ENCODE data around the gene CTU1.

The CTU1 gene

DNA sequence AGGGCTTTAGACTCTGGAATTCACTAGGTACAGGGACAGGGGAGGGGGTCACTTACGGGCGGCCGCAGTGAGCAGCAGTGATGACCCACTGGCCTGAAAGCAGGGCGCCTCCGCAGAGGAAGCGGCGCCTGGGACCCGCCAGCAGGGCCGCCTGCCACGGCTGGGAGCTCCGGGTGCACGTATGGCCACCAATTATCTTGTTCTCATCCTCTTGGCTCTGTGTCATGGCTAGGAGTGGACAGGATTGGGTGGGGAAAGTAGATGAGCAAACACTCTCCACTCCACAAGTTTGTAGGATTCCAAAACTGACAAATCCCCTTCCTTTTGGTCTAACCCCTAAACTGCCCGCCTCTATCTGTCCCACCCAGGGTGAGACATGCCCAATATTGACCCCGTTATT, 26.7 kb downstream of the CTU1 start:
- no peak for DNase-seq

DNA sequence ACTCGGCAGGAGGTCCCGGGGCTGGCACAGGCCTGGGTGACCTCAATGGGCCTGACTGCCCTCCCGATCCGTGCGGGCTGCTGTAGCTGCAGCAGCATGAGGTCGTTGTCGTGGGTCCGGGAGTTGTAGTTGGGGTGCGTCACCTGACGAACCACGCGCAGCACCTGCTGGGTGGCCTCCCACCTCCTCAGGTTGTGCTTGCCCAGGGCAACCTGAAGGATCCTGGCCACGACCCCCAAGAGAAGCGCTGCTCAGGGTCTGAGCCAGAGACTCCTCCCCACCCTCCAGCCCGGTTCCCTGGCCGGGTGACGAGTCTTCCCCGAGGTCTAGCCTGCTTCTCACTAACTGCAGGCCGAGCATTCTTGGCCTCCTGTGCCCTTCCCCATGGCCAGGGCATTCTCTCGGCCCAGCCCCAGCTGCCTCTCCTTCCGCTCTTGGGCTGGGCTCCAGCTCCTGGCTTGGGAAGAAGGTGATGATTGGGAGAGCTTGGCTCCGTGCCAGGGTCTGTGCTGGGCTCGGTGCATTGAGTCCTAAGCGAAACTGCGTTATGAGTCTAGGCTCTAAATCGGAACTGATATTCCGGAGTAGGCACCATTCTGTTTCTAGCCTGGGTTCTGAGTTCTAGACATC, 28.6 kb downstream of the CTU1 start:
- no peak for DNase-seq

DNA sequence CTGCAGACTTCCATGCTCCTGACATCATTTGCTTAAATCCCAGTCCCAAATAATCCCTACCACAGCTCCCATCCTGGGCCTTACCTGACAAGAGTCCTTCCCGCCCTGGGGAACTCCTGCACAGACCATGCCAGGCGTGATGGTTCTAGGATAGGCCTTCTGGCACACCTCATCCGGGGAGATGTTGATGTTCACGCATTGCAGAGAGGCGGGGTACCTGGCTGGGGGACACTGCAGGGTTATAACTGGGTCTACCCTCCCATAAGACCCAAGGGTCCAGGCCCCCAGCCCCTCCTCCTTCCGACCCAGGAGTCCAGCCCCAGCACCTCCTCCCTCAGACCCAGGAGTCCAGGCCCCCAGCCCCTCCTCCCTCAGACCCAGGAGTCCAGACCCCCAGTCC, 29.5 kb downstream of the CTU1 start:
- DNase-seq, result no peak

DNA sequence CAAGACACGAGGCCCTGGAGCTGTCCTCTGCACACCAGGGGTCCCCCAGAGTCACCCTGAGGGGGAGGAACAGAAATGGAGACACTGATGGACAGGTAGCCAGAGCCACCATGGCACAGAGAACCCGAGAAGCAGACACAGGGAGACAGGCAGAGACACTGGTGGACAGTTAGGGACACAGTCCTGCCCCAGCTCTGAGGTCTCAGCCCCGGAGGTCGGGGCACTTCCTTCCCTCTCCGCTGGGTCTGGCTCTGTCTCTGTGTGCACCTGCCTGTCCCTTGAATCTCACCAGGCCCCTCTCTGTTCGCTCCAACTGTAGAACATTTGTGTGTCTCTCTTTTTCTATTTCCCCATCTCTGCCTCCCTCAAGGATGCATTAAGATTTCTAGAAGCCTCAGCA, 30.1 kb downstream of the CTU1 start:
- no peak for DNase-seq

DNA sequence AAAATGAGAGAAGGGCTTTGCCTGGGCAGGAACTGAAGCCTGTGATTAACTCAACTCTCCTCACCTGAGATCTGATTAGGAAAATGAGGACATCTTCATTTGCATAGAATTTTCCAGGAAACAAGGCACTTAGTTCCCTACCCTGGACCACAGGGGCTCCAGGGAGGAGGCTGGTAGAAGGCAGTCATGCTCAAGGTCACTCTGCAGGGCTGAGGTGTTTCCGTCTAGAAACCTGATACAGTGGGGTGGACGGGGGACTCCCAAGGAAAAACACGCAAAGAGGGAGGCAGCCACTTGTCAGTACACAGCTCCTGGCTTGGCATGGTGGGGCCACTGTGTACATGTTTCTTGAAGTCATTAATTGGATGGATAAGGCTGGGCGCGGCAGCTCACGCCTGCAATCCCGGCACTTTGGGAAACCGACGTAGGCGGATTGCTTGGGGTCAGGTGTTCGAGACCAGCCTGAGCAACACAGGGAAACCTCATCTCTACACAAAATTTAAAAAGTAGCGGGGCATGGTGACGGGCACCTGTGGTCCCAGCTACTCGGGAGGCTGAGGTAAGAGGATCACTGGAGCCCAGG, 31.5 kb downstream of the CTU1 start:
- no peak for DNase-seq

DNA sequence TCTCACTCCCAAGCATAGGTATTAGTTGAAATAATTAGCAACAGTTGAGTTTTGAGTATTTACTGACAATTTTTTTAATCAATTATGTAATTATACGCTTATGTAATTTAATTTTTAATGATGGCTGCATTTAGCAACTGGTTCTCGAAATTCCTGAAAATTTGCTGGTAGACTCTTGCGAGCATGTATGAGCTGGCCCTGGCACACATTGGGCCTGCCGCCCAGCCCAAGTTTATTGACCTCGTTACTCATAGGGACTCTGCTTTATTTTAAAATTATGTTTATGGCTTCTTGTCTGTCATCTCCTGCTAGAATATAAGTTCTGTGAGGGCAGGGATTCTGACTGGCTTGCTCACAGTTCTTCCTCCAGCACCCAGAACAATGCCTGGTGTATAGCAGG, 32.2 kb downstream of the CTU1 start:
- no peak for DNase-seq

DNA sequence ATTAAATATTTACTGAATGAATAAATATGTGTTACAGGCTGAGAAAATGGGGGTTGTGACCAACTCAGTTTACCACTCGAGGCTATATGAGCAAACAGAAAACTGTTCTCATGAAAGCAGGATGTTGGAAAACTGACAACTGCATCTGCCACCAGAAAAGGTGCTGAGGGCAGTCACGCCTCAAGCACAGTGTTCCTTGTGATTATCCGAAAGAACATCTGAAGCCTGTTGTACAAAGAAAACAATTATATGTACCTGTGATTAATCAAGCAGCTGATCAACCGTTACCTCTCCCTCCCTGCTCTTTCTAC, 37.2 kb downstream of the CTU1 start:
- DNase-seq, result no peak

DNA sequence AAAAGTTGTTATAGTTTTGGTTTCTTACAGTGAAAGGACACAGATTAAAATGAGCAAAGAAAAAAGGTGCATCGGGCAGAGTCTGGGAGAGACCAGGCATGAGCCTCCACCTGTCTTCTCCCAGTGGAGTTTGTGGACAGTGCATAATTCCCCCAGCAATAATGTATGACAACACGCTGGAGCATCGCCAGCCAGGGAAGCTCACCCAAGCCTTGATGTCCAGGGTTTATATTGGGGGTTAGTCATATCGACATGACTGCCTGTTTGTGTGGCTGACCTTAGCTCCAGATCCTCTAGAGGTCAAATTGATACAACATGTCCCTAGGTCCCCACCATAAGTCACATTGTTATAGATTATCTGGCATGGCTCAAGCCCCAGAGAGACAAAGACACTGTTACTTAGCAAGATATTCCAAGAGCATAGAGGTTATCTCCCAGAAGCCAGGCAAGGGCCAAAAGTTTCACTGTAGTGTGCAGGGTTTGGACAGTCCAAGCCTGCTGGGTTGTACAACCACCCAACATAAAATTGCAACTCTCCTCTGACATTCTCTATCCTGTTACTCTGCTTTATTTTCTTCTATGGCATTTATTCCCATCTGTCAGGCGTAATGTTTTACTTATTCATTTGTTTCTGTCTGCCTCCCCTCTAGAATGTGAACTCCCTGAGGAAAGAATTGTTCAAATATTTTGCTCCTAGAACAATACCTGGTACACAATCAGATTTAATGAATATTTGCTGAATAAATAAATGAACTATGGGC, 37.7 kb downstream of the CTU1 start:
- DNase-seq, result no peak

DNA sequence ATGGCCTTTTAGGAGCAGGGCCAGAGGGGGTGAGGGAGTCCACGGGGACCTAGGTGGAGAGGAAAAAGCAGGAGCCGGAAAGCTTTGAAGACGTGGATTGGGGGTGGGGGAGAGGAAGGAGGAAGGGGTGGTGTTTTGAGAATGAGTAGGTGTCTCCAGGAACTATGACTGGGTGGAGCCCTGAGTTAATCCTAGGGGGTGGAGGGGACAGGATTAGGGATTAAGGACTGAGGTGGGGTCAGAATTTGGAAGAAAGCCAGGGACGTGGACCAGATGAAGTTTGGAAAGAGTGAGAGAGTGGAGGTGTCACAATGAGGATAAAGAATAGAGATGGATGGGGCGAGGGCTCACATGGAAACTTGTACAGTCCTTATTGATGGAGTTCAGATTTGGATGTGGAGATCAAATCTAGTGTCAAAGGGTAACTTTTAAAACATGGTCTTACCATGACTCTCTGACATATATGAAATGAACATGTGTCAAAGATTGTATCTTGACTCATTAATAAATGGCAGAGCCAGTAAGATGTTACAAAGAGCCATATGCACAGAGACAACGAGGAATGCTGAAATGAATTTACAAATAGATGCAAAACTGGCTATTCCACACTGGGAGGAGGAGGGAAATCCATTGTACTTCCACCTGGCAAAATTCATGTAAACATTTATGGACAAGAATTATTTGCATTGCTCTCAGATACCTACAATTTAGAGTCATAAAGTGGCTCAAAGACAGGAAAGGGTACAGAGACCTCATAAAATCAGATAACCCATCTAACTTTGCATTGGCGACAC, 41.6 kb downstream of the CTU1 start:
- DNase-seq, result no peak

DNA sequence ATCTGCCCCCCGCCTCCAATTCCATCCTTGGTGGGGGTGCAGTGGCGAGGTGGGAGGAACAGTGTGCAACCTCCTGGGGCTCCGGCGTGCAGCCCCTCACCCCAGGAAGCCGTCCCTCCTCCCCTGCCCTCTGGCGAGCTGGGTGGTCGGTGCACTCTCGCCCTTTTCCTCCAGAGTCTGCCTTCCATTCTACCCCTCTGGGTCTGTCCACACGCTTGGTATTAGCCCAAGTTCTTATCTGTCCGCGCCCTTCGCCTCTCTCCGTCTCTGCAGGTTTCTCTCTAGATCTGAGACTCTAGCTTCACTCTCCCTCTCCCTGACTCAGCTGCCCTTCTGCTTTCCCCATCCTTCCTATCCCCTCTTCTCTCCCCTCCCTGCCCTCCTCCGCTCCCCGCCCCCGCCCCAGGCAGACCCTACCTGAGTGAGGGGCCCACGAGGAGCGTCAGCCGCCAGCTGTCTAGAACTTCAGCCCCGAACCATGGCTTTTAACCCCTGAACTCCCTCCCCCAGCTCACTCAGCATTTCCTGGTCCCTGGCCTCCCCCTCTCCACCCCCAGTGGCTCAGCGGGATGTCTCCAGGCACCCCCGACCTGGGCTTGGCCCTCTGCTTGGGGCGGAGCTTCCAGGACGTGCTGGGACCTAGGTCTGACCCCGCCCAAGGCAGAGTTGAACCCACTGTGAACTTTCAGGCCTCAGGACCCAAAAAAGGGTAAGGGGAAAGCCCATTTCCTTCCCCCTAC, 42.8 kb downstream of the CTU1 start:
- no peak for DNase-seq

DNA sequence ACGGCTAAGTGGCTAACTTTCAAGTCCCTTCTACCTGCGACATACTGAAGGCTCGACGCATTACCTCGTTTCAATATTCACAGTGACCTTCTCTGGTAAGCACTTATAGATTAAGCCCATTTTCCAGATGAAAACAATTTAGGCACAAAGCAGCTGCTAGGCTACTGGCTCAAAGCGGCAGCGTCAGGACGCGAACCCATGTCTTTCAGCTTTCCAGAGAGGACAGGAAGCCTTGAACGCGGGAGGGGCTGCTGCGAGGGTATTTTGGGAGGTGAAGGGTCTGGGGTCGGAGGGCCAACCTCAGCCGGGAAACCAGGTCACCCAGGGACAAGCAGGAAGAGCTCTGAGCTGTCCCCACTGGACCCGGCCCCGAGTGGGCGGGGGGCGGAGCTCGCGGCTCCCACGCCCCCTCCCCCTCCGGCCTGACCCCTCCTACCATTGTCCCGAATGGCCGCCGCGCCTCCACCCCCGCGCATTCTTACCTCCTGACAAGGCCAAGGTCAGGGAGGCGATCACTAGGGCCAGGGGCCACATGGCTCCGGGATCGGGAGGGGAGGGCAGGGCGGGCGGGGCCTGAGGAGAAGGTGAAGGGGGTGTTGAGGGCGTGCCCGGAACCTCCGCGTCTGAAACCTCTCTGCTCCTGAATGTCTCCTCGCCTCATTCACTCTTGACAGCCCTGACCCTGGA, 43.5 kb downstream of the CTU1 start, which contains the start of gene KLK13:
KLK13 (minus strand) TSS at position 559 of the 687 bp plus-strand sequence; CDS start at position 534, 25 bp downstream.
- DNase-seq, result no peak

DNA sequence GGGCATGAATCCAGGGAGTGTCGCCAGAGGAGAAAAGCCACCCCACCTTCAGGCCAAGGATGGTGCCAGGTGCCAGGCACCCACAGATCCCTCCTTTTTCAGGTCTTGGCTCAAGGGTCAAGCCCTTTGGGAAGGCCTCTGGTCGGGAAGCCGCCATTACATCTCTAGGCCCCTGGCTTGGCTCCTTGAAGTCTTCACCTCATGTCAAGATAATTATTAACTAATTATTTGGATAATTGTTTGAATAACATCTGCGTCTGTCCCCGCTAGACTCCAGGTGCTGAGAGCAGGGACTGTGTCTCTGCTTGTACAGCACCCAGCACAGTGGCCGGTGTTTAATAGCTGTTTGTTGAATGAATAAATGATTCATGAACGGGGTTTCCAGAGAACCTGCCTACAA, 44.5 kb downstream of the CTU1 start:
- no peak for DNase-seq

DNA sequence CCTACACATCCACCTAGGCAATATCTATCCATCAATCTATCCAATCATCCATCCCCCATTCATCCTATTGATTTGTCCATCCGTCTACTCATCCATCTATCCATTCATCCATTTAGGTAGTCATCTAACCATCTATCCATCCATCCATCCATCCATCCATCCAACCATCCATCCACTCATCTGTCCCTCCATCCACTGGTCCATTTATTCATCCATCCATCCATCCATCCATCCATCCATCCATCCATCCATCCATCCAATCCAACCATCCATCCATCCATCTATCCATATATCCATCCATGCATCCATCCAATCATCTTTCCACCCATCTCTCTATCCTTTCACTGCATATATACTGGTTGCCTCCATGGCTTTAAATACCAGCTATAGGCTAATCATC, 47.2 kb downstream of the CTU1 start:
- no peak for DNase-seq

DNA sequence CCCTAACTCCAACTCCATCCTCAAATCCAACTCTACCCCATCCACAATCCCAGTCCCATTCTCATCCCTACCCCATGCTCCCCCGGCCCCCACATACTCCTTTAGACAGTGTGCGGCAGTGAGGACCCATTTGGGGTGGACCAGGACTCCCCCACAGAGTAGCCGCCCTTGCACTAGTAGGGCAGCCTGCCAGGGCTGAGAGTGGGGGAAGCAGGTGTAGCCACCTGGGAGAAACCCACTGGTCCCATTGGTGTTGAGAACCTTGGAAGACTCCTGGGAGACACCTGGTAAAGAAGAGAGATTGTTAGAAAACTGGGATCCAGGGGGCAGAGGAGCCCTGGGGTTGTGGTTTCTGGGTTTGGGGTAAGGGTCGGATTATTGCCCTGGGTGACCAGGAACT, 47.9 kb downstream of the CTU1 start:
- DNase-seq, result no peak

DNA sequence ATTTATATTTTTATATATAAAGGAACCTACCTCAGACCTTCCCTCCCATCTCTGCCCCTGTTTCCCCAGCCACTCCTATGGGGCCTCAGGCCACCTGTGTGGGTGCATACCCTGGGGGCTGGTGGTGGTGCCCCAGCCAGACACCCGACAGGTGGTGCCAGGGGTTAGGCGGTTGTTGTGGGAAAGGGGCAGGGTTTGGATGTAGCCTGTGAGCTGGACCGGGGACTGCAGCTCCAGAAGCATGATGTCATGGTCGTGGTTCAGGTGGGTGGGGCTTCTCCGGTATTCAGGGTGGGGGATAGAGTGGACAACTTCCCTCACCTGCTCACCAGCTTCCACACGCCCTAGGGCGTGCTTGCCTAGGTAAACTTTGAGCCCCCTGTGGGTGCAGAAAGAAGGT, 48.5 kb downstream of the CTU1 start:
- DNase-seq, result no peak

DNA sequence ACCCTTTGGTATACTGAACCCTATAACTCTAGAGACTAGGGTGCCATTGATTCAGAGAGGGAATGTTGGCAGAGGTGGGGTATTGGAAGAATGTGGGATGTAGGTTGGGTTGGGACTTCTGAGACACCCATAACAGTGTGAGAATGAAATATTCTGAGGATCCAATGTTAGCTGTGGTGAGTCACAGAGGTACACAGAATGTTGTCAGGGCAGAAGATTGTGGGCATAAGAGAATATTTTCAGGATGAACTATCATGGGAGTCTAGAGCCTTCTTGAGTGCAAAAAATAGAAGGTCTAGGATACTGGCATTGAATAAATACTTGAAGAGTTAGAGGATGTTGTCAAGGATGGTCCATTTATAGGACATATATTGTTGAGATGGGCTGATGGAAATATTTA, 52.3 kb downstream of the CTU1 start:
- DNase-seq, result no peak
